GM18505 (cell line): ENCODE measurements around the gene HOXB4.
"Not testable (repeated sequence)": the region's sequence is repeated elsewhere in the genome, so short reads cannot be mapped to it uniquely, and the experiment has no call there.

Source experiments
- ATAC-seq: cut with Tn5 transposase; IDR thresholded peaks from one replicate; pipeline ENCODE4 v1.9.1; 2021; ENCODE audit not compliant: unreplicated experiment
- POLR2A ChIP-seq: IDR thresholded peaks from 4 replicates; pipeline ENCODE4 v1.6.1; 2011; ENCODE audit warnings: borderline replicate concordance; ENCODE audit not compliant: insufficient read depth, insufficient read length; ENCODE audit errors: extremely low read depth

Gene HOXB4

DNA sequence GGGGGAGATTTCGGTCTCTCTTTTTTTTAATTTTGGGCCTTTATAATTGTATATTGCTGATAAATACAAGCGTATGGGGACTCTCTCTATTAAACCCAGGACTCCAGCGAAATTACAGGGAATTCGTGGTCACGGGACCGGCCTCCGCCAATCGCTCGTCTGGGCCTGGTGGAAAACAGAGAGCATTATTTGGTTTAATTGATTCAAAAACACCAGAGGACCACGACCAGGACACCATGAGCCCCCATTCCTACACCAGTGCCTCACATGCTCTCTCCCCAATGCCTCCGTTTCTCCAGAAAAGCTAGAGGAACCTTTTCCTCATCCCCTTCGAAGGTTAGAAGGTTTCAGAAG lies 33.2 kb downstream of the HOXB4 start, which contains the start of gene HOXB2:
TSS of gene HOXB2 (minus strand) at position 88 of the 354 bp plus-strand sequence. CDS start 198 bp downstream, outside the sequence.
- TF ChIP-seq POLR2A: no peak

DNA sequence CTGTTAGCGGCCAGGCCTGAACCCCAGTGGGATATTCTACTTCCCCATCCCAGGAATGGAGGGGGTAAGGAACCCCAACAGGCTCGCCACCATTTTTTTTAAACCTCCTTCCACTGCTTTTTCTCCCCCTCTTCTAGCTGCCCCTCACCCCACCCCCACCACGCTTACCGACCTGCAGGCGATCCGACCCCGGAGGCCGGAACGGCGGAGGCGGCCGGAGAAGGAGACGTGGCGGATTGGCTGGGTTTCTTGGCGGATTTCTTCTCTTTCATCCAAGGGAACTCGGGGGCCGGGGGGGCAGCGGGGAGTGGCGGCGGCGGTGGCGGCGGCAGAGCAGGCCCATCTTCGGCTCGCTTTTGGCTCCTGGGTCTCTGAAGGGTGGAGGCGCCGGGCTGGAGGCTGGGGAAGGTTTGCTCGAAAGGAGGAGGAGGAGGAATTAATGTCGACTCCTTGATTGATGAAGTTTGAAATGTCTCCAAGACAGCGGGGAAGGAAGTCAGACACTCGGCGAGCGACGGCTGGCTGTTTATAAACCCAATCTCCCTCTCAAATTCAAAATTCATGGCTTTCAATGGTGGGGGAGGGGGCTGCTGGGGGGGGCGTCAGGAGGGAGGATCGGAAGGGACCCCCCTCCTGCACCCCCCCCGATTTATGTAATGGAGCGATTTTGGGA lies 33.7 kb downstream of the HOXB4 start:
- no peak for TF ChIP-seq POLR2A
- no peak for ATAC-seq

More for the DNA sequence above, 33.2 kb downstream of the HOXB4 start, which contains the start of gene HOXB2:
- no peak for ATAC-seq

DNA sequence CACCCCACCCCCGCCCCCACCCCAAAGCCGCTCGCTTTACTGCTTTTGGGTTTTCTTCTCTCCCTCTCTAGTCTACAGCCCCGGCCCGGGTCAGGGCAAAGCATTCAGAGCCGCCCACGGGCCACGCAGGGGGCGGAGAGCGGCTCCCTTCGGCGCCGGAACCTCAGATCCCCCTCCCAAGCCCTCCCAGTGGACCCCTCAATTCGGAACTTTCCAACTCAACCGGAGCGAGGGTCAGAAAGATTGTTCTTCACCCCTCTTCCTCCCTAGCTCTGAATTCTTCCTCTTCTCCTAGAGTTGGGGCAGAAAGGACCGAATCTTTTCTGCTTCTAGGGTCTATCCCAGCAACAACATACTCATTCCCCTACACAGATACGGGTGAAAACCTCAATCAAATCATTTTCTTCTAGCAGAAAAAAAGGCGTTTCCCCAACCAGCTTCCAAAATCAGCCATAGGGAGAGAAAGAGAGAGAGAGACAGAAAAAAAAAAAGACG lies 34.2 kb downstream of the HOXB4 start:
- TF ChIP-seq POLR2A: no peak
- ATAC-seq: no peak

DNA sequence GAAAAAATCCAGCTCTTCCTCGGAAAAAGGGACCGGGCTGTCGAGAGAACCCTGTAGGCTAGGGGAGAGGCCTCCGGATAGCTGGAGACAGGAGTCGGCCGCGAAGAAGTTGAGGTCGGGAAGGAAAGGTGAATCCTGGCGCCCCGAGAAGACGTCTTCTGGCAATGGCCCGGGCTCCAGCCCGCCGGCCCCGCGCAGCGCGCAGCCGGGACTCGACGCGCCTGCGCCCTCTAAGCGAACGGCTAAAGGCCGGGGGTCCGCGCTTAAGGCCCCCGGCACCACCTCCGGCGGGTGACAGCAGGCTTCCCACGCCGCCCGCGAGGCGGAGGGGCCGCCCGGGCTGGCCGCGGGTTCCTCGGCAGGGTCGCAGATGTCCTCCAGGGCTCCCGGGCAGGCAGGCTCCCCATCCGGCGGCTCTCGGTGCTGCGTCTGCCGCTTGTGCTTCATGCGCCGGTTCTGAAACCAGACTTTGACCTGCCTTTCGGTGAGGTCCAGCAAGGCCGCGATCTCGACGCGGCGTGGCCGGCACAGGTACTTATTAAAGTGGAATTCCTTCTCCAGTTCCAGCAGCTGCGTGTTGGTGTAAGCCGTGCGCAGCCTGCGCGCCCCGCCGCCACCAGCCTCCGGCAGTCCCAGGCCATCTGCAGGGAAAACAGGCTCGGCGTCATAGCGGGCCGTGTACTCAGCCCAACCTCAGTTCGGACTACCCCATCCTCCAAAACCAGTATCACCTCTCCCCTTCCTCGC lies 34.9 kb downstream of the HOXB4 start:
- peak; percentile 23 for TF ChIP-seq POLR2A
- no peak for ATAC-seq

DNA sequence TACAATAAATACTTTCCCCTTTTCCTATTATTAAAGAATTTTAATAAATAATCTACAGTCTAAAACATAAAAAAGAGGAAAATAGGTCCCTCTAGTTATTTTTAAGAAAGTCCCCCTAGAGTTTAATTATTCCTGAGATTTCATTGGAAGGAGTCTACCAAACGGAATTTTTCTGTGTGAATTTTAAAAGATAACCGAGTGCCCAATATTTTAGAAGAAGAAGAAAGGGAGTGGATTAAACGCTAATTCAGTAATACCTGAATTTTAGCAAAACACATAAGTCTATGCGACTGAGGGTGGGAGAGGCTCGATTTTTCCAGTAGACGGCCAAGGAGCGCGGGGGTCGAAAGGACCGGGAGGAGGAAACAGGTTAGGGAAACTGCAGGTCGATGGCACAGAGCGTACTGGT lies 35.4 kb downstream of the HOXB4 start:
- TF ChIP-seq POLR2A: no peak
- ATAC-seq: no peak

DNA sequence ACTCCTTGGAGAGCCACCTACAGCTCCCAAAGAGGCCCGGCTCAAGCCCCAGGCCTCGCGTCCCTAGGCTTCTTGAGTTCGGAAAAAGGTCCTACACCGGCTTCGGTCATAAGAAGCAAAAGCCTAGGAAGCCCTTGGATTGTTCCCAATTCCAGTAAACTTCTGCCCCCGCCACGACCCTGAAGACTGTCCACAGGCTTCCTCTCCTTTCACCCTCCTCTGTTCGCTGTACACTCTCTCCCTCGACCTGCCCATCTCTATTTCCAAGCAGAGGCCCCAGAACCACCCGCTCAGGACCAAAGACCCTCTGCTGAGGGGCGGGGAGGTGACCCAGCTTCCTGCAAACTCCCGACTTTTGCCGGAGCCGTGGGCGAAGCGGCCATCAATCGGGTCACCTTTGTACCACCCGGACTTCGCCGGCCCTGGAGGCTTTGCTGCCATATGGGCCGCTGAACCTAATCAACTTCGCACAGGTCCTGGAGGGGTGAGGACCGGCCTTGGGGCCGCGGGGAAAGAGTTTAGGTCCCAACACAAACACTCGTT lies 36.0 kb downstream of the HOXB4 start:
- ATAC-seq: no peak
- TF ChIP-seq POLR2A: no peak

DNA sequence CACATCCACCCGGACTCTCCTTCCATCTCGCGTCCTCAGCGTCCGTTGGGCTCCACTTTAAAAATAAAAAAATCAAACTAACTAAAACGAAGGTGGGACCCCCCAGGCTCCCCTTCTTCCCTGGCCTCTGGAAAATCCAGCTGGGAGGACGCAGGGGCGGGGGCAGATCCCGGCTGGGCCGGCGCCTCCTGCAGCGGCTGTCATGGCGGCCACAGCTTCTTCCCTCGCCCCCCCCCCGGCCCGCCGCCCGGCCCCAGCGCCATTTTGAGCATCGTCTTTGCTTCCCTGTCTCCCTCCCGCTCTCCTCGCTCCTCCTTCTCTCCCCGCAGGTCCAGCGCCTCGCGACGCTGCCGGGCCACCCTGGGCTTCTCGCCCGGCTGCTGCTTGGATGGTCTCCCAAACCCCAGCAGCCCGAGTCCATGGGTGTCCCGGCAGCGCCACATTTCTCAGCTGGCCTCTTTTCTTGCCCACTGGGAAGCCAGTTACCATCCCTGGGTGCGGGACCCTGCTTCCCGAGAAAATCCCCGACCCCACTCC lies 36.5 kb downstream of the HOXB4 start:
- TF ChIP-seq POLR2A: no peak
- no peak for ATAC-seq

DNA sequence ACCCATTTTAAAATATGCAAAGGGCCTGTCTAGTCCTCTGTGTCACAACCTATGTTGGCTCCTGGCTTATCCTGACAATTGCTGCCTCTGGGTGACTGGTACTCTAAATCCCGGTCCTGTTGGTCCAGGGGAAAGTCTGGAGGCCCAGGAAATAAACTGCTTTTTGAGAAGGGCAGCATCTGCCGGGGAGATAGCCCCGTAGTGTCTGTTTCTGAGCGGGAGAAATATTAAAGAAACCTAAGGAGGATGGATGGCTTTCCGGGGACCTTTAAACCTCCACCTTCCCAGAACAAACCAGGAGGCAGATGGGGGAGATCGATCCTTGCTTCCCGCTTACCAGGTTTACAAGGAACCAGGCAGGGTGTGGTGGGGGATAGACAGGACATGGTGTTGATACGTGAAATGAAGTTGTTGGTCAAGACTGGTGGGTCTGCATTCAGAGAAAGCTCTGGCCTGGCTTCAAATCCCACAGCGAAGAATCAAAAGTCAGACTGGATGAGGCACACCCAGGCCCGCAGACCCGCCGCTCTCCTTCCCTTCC lies 37.0 kb downstream of the HOXB4 start:
- TF ChIP-seq POLR2A: no peak
- ATAC-seq: no peak

DNA sequence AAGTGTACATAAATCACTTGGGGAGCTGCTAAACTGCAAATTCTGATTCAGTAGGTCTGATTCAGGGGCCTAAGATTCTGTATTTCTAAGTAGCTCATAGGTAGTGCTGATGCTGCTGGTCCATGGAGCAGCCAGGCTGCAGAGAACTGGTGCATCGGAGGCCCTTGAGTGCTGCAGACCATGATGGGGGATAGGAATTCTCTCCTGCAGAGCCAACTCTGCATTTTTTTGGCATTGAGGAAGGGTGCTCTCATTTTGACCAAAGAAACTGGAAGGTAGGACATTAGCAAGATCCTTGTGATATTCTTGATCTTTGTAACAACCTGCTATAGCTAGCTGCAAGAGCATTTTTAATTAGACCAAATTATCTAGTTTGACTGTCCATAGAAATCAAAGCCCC lies 37.9 kb downstream of the HOXB4 start:
- no peak for TF ChIP-seq POLR2A

DNA sequence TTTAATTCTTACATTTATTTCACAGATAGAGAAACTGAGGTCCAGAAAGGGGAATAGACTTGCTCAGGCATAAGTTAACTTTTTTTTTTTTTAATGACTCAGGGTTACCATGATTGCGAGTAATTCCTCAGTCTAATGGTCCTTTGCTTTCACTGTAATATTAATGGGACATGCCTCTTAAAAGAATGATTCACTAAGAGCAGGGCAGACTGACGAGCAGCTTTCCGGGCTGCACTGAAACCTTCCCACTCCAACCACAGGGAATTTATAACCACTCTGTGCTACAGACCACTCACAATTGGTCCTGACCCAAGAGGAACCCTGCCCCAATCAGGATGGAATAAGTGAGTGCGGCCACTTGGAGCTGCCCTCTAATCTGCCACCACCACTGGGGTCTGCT lies 39.0 kb downstream of the HOXB4 start:
- no peak for TF ChIP-seq POLR2A
- no peak for ATAC-seq

More for the DNA sequence above, 37.9 kb downstream of the HOXB4 start:
- no peak for ATAC-seq

DNA sequence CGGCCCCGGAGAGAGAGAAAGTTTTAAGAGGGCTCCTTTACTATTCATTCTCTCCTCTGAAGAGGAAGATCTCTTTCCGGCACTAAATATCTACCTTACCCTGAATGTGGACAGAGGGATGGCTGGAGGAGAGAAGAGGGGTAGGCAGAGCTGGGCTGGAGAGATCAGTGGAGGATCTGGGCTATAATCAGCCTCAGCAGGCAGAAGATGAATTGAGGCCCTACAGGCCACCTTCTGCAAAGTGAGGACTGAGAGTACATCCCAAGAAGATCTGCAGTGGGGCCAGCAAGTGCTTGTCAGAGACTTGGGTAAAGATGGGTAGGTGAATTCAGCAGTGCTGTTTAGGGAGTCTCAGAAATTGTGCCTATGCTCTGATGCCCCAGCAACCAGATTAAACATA lies 40.8 kb downstream of the HOXB4 start:
- no peak for ATAC-seq
- no peak for TF ChIP-seq POLR2A

DNA sequence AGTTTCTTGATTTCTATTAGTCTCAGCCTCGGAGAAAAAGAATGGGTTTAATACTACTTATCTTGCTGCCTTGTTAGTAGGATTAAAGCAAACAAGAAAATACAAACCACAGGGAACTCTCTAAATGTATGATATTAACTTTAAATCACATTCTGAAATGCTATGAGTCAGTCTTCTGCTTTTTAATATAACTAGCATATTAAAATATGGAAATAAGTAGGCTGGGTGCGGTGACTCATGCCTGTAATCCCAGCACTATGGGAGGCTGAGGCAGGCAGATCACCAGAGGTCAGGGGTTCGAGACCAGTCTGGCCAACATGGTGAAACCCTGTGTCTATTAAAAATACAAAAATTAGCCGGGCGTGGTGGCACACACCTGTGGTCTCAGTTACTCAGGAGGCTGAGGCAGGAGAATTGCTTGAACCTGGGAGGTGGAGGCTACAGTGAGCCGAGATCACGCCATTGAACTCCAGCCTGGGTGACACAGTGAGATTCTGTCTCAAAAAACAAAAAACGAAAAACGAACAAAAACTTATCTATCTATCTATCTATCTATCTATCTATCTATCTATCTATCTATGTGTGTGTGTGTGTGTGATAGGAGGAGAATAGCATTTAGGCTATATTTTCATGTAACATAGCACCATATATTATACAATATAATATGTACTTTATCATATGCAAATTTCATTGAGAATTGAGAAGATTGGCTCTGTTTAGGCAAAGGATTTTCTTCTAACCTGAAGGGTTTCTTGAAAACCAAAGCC lies 42.2 kb downstream of the HOXB4 start:
- ATAC-seq: not testable (repeated sequence)

DNA sequence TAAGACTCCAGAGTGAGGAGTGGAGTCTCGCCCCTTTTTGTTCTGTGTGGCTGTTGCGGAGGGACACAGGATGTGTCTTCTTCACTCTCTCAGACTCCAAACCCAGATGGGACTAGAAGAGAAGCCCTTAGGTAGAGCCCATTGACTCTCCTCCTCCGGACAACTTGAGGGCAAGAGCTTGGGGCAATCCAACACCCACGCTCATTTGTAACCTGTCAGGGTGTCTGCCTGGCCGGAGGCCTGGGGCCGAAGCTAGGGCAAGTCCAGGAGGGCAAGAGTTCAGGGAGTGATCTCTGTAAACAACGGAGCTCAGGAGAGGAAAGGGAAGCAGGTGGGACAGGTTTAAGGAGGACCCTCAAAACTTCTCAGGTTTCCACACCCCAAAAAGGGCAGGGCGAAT lies 45.9 kb downstream of the HOXB4 start:
- no peak for ATAC-seq
- TF ChIP-seq POLR2A: no peak
